H1 (cell line): Measurements from ENCODE around the gene GZF1.

Experiments used
- CEBPB ChIP-seq: IDR thresholded peaks from 2 replicates; pipeline ENCODE4 v1.6.1; 2012; ENCODE audit warnings: low read depth, low read length
- CTBP2 ChIP-seq: IDR thresholded peaks from 2 replicates; pipeline ENCODE4 v1.7.0; 2011; ENCODE audit warnings: borderline replicate concordance, mild to moderate bottlenecking, moderate library complexity, mixed read lengths, low read length; ENCODE audit not compliant: insufficient read depth, insufficient read length
- EZH2 ChIP-seq: fragments of 200-600 bp; sonication (generic); IDR thresholded peaks from 2 replicates; pipeline ENCODE4 v1.7.1; 2012; ENCODE audit warnings: low read depth, mild to moderate bottlenecking, moderate library complexity, low read length, inconsistent platforms; ENCODE audit not compliant: severe bottlenecking
- POLR2A ChIP-seq, 2 experiments: IDR thresholded peaks; 1 replicate in 1 of 2; 2 replicates in 1 of 2; pipeline ENCODE4 v1.6.1; 2011; ENCODE audit warnings: low read depth in 2 of 2, low read length in 2 of 2, mild to moderate bottlenecking in 2 of 2; ENCODE audit errors: control extremely low read depth in 1 of 2
- POU5F1 ChIP-seq: IDR thresholded peaks from 2 replicates; pipeline ENCODE4 v1.6.1; 2011; ENCODE audit warnings: low read depth, mild to moderate bottlenecking, low read length, moderate library complexity
- RBBP5 ChIP-seq: IDR thresholded peaks from 2 replicates; pipeline ENCODE4 v1.7.1; 2012; ENCODE audit warnings: low read depth, mild to moderate bottlenecking, inconsistent platforms, low read length, moderate library complexity, borderline replicate concordance
- SIN3A ChIP-seq, 2 experiments: IDR thresholded peaks in 1 of 2; conservative IDR thresholded peaks in 1 of 2; 2 replicates each; pipeline ENCODE4 v1.6.1; 2011 to 2012; ENCODE audit warnings: low read length in 2 of 2, improper control_type of control experiment in 1 of 2, low read depth in 1 of 2, mild to moderate bottlenecking in 1 of 2
- SIX5 ChIP-seq: IDR thresholded peaks from 2 replicates; pipeline ENCODE4 v1.6.1; 2011; ENCODE audit warnings: mild to moderate bottlenecking, low read depth, low read length
- TAF1 ChIP-seq: IDR thresholded peaks from 2 replicates; pipeline ENCODE4 v1.6.1; 2011; ENCODE audit warnings: mild to moderate bottlenecking, low read depth, low read length
- TEAD4 ChIP-seq: IDR thresholded peaks from 2 replicates; pipeline ENCODE4 v1.6.1; 2012; ENCODE audit warnings: low read depth, low read length, inconsistent platforms, mixed read lengths
- ZNF274 ChIP-seq: IDR thresholded peaks from 2 replicates; pipeline ENCODE4 v1.7.0; 2012; ENCODE audit warnings: low read length, borderline replicate concordance; ENCODE audit errors: extremely low read depth
- TF ChIP-seq, protein P1 (sequence below), 3 experiments: IDR thresholded peaks; 1 replicate in 2 of 3; 2 replicates in 1 of 3; pipeline versions ENCODE4 v1.5.1 to v1.6.1; 2011; ENCODE audit warnings: low read length in 3 of 3, mild to moderate bottlenecking in 3 of 3, inconsistent platforms in 2 of 3, low read depth in 1 of 3, moderate library complexity in 1 of 3; ENCODE audit not compliant: insufficient read depth in 1 of 3; ENCODE audit errors: control extremely low read depth in 1 of 3
- TF ChIP-seq, protein P2 (sequence below): IDR thresholded peaks from 2 replicates; pipeline ENCODE4 v1.6.1; 2012; ENCODE audit warnings: inconsistent platforms
- TF ChIP-seq, protein P3 (sequence below): IDR thresholded peaks from 2 replicates; pipeline ENCODE4 v1.6.1; 2011; ENCODE audit warnings: low read length, improper control_type of control experiment

DNA sequence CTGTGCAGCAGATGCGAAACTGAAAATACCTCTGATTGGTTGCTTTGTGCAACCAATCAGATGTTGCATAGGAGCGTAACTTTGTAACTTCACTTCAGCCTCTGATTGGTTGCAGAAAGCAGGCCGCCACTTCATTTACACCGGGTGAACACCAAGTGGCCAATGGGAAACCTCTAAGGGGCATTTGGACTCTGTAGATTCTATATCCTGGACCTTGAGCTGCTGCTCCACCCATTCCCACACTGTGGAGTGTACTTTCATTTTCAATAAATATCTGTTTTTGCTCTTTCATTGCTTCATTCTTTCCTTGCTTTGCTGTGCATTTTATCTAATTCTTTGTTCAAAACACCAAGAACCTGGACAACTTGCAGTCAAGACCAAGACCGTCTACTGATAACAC lies 25.5 kb upstream of the GZF1 start:
- no peak for TF ChIP-seq TAF1
- TF ChIP-seq POLR2A (IDR thresholded peaks at IDR 0.05; ENCODE audit: control extremely low read depth in 1 of 2, low read depth in 2 of 2, low read length in 2 of 2): no peak
- TF ChIP-seq TEAD4: no peak
- TF ChIP-seq, protein P1, sequence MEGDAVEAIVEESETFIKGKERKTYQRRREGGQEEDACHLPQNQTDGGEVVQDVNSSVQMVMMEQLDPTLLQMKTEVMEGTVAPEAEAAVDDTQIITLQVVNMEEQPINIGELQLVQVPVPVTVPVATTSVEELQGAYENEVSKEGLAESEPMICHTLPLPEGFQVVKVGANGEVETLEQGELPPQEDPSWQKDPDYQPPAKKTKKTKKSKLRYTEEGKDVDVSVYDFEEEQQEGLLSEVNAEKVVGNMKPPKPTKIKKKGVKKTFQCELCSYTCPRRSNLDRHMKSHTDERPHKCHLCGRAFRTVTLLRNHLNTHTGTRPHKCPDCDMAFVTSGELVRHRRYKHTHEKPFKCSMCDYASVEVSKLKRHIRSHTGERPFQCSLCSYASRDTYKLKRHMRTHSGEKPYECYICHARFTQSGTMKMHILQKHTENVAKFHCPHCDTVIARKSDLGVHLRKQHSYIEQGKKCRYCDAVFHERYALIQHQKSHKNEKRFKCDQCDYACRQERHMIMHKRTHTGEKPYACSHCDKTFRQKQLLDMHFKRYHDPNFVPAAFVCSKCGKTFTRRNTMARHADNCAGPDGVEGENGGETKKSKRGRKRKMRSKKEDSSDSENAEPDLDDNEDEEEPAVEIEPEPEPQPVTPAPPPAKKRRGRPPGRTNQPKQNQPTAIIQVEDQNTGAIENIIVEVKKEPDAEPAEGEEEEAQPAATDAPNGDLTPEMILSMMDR (IDR thresholded peaks at IDR 0.05; ENCODE audit: control extremely low read depth in 1 of 3, insufficient read depth in 1 of 3, low read depth in 1 of 3, low read length in 3 of 3): no peak
- no peak for TF ChIP-seq RBBP5
- TF ChIP-seq, protein P2, sequence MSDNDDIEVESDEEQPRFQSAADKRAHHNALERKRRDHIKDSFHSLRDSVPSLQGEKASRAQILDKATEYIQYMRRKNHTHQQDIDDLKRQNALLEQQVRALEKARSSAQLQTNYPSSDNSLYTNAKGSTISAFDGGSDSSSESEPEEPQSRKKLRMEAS: no peak
- no peak for TF ChIP-seq POU5F1
- no peak for TF ChIP-seq CTBP2
- no peak for TF ChIP-seq SIN3A (conservative IDR thresholded peaks at IDR 0.05 in 1 of 2, IDR thresholded peaks at IDR 0.05 in 1 of 2; ENCODE audit: low read depth in 1 of 2, low read length in 2 of 2)
- TF ChIP-seq ZNF274: no peak
- TF ChIP-seq, protein P3, sequence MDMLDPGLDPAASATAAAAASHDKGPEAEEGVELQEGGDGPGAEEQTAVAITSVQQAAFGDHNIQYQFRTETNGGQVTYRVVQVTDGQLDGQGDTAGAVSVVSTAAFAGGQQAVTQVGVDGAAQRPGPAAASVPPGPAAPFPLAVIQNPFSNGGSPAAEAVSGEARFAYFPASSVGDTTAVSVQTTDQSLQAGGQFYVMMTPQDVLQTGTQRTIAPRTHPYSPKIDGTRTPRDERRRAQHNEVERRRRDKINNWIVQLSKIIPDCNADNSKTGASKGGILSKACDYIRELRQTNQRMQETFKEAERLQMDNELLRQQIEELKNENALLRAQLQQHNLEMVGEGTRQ: no peak
- no peak for TF ChIP-seq CEBPB
- TF ChIP-seq EZH2: no peak
- no peak for TF ChIP-seq SIX5
